NCI-H187 (cell line): Measurements from ENCODE around the gene RMDN2.
"Not testable (repeated sequence)": the region's sequence is repeated elsewhere in the genome, so short reads cannot be mapped to it uniquely, and the experiment has no call there.

Source experiments
- DNase-seq, 2 experiments: peaks; one replicate each; lab custom pipeline; 2025; lab: John Stamatoyannopoulos, UW

The RMDN2 gene

GRCh38 chr2:37897511-37897910 lies 27.6 kb upstream of the RMDN2 start:
- no peak for DNase-seq

- no peak for DNase-seq
Measured at GRCh38 chr2:37898448-37898847, 26.6 kb upstream of the RMDN2 start.

DNA sequence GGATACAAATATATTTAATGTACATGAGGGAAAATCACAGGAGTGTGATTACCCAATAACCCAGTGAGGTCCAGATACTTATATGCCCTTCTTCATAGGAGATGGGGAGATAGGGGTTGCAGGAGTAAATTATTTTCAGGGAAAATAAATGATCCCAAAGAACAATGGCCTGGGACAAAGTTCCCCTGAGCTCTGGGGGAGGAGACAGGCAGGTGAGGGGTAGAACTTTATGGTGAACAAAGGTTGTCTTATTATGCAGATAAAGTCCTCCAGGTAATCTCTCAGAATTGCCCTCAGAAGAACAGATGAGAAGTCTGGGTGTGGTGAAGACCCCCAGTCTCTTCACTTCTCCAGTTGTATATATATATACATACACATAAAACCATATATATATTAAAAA lies 22.1 kb upstream of the RMDN2 start:
- no peak for DNase-seq

GRCh38 chr2:37904425-37904824 lies 20.7 kb upstream of the RMDN2 start:
- DNase-seq = no peak

DNA sequence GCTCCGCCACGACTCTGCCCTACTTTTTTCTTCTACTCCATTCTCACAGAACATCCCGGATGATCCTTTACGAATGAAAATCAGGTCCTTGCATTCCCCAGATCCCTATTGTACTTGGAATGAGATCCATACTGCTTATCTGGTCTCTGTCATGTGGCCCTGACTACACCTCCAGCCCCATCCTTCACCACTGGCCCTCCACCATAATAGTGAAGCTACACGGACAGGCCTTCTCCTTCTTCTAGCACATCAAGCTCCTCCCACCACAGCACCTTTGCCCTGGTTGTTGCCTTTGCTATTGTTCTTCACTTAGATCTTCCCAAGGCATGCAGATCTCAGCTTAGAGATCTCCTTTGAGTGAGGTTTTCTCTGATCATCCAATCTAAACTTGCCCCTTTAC lies 20.1 kb upstream of the RMDN2 start:
- no peak for DNase-seq

- DNase-seq = no peak
Measured at GRCh38 chr2:37906131-37906530, 19.0 kb upstream of the RMDN2 start.

- no peak for DNase-seq
Measured at GRCh38 chr2:37907501-37908225, 17.4 kb upstream of the RMDN2 start.

- no peak for DNase-seq
Measured at GRCh38 chr2:37911296-37911873, 13.7 kb upstream of the RMDN2 start.

- no peak for DNase-seq
Measured at GRCh38 chr2:37912056-37912455, 13.0 kb upstream of the RMDN2 start.

DNA sequence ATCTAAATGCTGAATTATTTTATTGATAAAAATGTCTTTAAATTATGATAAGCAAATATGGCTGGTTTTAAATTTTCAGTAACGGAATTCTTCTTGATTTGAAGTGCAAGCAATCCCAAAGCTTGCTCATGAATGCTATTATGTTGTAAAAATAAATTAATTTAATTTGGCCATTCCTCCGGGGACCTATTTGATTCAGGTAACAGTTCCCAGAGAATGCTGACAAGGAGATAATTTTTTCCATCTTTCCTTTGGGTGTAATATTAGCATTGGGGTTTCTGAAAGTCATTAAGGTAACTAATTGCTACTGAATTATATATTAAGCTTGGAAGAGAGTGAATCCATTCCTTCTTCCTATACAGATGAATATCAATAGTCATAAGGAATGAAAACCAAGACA lies 12.5 kb upstream of the RMDN2 start:
- no peak for DNase-seq

GRCh38 chr2:37914340-37914739 lies 10.7 kb upstream of the RMDN2 start:
- no peak for DNase-seq

DNA sequence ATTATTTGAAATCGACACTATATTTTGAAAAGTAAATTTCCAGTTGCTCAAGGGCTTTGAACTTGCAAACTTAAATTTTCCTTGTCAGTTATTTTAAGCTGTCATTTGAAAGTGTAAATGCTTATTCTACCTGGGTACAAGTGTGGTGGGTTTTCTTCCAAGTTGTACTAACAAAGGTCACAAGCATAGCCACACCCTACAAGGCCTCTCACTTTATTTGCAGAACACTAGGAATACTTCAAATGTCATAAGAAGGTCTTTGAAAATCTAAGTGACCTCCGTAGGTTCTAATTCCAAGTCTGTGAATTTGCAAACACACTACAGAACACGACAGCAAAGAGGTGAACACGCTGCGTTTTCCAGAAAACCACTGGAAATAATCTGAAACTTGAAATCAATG lies 9.3 kb upstream of the RMDN2 start:
- no peak for DNase-seq

DNA sequence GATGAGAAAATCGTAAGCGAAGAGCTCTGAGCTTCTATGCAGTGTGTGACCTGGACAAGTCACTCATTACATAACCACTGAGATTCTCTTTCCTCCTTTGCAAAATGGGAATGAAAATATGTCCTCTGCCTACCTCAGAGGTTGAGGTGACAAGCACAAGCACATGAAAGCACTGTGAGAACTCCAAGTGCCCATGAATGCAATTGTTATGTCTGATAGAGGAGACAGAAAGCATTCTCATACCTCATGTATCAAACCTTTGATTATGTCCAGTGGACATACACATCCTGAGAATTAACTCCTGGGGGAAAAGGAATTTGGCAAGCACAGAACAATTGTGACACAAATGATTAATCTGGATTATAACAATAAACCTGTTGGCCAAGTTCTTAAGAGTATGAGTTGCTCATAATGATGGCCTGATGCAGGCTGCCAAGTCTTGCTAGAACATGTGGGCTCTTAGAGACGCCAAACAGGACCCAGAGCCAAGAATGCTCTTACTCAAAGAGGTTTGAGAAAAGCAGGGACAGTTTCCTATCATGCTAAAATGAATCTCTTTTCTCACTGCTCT lies 8.5 kb upstream of the RMDN2 start:
- DNase-seq = no peak

- DNase-seq = no peak
Measured at GRCh38 chr2:37917281-37918228, 7.5 kb upstream of the RMDN2 start.

DNA sequence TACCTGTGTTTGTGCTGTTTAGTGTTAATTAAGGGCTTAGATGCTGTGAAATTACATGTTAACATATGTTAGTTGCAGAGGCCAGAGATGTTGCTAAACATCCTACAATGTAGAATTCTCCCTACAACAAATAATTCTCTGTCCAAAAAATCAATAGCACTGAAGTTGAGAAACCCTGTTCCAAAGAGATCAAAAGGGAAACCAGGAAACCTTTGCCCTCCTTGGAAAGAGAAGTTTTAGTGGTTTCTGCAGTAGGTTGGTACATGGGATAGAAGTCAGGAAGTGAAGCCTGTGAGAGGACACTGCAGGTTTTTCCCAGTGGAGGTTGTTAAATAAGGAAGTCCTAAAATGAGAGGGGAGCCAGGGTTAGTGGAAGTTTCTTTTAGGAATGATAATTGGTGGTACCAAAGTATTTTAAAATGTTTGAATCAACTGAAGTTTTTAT lies 6.3 kb upstream of the RMDN2 start:
- no peak for DNase-seq

- DNase-seq = no peak
Measured at GRCh38 chr2:37919631-37920032, 5.5 kb upstream of the RMDN2 start.

DNA sequence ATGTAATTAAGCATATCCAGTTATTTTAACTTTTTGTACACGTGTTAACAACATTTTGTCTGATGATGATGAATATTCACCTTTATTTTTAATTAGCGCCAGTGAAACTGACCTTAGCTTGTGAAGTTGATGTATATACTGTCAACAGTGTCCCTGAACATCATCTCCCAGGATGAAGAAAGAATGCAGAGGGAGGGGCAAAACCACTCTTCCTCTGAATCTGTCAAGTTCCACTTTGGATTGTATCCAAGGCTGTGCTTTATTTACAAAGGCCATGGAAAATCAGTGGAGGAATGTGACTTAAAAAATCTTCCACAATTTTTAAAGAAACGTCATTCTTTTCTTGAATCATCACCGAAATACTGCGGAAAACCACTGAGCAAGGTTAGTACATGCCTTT lies 4.5 kb upstream of the RMDN2 start:
- DNase-seq = no peak

- DNase-seq = no peak
Measured at GRCh38 chr2:37921781-37922180, 3.3 kb upstream of the RMDN2 start.

DNA sequence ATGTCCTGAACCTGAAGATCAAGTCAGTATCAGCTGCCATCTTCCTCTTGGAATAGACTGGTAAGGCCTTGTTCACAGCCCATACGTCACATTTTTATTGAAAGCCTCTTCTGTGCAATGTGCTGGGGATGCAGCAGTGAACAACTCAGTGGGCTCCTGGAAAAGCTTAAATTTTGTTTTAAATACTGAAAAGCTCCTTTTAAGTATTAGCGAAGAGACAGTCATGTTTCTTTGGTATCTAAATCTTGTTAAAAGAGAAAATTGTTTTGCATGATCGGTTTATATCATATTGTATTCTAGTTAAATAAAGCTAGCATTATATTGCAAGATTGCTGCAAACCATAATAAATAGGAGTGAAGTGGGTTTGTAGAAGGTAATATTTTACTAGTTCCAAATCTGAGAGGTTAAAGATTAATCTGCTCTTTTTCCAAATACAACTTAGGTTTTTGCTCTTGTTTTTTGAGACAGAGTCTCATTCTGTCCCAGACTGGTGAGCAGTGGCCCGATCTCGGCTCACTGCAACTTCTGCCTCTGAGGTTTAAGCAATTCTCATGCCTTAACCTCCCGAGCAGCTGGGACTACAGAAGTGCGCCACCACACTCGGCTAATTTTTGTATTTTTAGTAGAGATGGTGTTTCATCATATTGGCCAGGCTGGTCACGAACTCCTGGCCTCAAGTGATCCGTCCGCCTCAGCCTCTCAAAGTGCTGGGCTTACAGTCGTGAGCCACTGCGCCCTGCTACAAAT lies 1.6 kb upstream of the RMDN2 start:
- no peak for DNase-seq

DNA sequence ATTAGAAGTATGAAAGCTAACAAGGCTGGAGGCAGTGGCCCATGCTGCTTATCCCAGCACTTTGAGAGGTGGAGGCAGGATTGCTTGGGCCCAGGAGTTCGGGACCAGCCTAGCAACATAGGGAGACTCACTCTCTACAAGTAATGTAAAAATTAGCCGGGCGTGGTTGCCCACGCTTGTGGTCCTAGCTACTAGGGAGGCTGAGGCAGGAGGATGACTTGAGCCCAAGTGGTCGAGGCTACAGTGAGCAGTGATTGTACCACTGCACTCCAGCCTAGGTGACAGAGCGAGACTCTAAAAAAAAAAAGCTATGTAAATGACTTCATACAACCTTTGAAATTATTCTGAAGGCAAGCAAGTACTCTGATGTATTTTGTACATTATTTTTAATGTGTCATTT lies 1.5 kb downstream of the RMDN2 start:
- no peak for DNase-seq

GRCh38 chr2:37928377-37928776 lies 3.3 kb downstream of the RMDN2 start:
- DNase-seq = no peak

DNA sequence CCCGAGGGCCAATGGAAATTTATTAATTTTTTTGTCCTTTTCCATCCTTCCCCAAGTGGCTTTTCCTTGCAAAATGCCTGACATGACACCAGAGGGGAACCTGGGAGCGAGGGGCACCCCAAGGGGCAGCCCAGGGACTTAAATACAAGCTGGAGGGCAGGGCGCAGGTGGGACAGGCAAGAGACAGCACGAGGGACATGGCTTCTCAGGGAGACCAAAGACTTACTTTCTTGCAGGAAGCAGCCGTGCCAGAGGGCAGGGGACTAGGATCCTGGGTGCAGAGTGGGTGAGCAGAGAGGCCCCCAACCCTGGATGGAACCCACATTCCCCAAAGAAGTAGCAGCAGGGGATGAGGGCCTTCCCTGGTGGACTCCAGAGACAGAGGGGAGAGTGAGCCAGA lies 5.3 kb downstream of the RMDN2 start:
- DNase-seq = not testable (repeated sequence)
